Body of pancreas (tissue), 4 donors: ENCODE measurements around the gene GNPNAT1. TPM values are rescaled to one million over a fixed set of nuclear protein-coding genes. Genes with fewer than 3 reads are reported as not detected.

Source experiments
- ATAC-seq: fragments of 150-250 bp; one replicate; pipeline ENCODE4 v1.9.1; 2016
- DNase-seq, 4 donors: peaks; one replicate each; pipeline ENCODE4 v3.0.0-alpha.2; 2019
- H3K27ac ChIP-seq, 4 donors: fragments of 200-600 bp; sonication (generic); 1 replicate in 3 of 4; 2 replicates in 1 of 4; pipeline versions ENCODE4 v1.5.1 to v1.6.1; 2016 to 2019; ENCODE audit warnings: mild to moderate bottlenecking in 1 of 4, mixed read lengths in 1 of 4, moderate library complexity in 1 of 4
- H3K27me3 ChIP-seq, 2 donors: fragments of 200-600 bp; sonication (generic); one replicate each; pipeline ENCODE4 v1.6.0; 2016; ENCODE audit warnings: mild to moderate bottlenecking in 1 of 2
- H3K36me3 ChIP-seq, 2 donors: fragments of 200-600 bp; sonication (generic); replicated peaks in 1 of 2; 2 replicates each; pipeline ENCODE4 v1.5.1; 2016; ENCODE audit warnings: low read depth in 2 of 2; ENCODE audit not compliant: insufficient read depth in 1 of 2
- H3K4me1 ChIP-seq: fragments of 200-600 bp; sonication (generic); one replicate; pipeline ENCODE4 v1.6.0; 2016
- H3K4me3 ChIP-seq, 2 donors: fragments of 200-600 bp; sonication (generic); 1 replicate in 1 of 2; 2 replicates in 1 of 2; pipeline ENCODE4 v1.5.1; 2016 to 2019
- H3K9me3 ChIP-seq, 3 donors: fragments of 200-600 bp; sonication (generic); 1 replicate in 2 of 3; 2 replicates in 1 of 3; pipeline ENCODE4 v1.5.1; 2016
- POLR2A ChIP-seq, 3 donors: fragments of 450-650 bp; IDR thresholded peaks; one replicate each; pipeline ENCODE4 v1.6.1; 2016; ENCODE audit warnings: antibody characterized with exemption in 3 of 3, mild to moderate bottlenecking in 2 of 3
- WGBS, 2 donors: methylation state at CpG; one replicate each; pipeline ENCODE4 v1.1.5; 2017; 5-methylcytosine and 5-hydroxymethylcytosine counted together
- intact Hi-C: fragments of 100-400 bp; cut with DNase I; formaldehyde crosslinking; loops from one replicate; pipeline ENCODE4 v1.15.1; 2023
- total RNA-seq, 2 donors: library from RNA; depleted of rRNA; stranded (reverse); fragments of >200 nt; gene quantifications; one replicate each; pipeline ENCODE4 v1.1.0, GENCODE V29; 2016
- TF ChIP-seq, protein P1 (sequence below), 7 experiments: fragments of 450-650 bp in 4 of 7; fragments of 200-600 bp in 3 of 7; sonication (generic) in 3 of 7; IDR thresholded peaks; one replicate each; pipeline ENCODE4 v1.5.1; 2016 to 2019; ENCODE audit warnings: antibody characterized with exemption in 7 of 7

The GNPNAT1 gene
- total RNA-seq, 2 donors from 2014 or later, result 9.6 to 27.0 TPM

DNA sequence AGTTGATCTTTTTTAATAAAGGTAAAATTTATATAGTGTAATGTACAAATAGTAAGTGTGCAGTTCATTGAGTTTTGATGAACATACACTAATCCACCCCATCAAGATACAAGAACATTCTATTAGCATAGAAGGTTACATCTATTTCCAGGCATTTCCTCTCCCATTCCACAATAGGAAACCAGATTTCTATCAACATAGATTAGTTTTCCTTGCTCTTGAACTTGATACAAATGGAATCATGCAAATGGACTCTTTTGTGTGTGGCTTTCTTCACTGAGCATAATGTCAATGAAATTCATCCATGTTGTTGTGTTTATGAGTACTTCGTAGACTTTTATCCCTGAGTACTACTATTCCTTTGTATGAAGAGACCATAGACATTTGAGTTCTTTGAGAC is 50.7 kb downstream of the GNPNAT1 start:
- Histone ChIP-seq H3K36me3 (peaks cover 0 to 3% of the 10 kb centered on the region in 2 donors), H3K27me3 (no peaks in the 10 kb centered on the region), H3K4me1 (peaks cover 22% of the 10 kb centered on the region), H3K27ac (no peak overlapping the region), H3K4me3 (no peak overlapping the region), H3K9me3 (no peaks in the 10 kb centered on the region)
- TF ChIP-seq, protein P1, sequence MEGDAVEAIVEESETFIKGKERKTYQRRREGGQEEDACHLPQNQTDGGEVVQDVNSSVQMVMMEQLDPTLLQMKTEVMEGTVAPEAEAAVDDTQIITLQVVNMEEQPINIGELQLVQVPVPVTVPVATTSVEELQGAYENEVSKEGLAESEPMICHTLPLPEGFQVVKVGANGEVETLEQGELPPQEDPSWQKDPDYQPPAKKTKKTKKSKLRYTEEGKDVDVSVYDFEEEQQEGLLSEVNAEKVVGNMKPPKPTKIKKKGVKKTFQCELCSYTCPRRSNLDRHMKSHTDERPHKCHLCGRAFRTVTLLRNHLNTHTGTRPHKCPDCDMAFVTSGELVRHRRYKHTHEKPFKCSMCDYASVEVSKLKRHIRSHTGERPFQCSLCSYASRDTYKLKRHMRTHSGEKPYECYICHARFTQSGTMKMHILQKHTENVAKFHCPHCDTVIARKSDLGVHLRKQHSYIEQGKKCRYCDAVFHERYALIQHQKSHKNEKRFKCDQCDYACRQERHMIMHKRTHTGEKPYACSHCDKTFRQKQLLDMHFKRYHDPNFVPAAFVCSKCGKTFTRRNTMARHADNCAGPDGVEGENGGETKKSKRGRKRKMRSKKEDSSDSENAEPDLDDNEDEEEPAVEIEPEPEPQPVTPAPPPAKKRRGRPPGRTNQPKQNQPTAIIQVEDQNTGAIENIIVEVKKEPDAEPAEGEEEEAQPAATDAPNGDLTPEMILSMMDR (IDR thresholded peaks at IDR 0.05), result no peak
- DNase-seq, result no peak
- no peak for ATAC-seq
- 95 to 100% methylated on average over 1 of the region's 1 CpG for WGBS, 2 donors
- intact Hi-C loops, result no loop called here

DNA sequence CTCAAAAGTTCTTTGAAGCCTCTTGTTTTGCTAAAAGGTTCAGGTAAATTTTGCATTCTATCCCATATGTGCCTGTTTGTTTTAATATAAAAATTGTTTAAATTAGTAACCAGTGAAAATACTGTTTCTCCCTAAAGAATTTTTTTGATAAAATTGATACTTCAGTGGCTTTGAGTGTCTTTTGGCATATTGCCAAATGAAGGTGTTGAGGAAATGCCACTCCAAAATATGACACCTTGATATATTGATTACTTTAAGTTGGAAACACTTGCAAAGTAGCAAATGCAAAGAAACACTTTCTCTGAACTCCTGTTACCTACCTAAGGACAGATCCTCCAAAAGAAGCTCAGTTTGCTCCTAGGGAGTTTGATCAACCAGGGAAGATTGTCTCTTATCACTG is 53.0 kb downstream of the GNPNAT1 start:
- DNase-seq (no peak), ATAC-seq (no peak)
- Histone ChIP-seq H3K27me3 (no peaks in the 10 kb centered on the region), H3K36me3 (no peaks in the 10 kb centered on the region), H3K4me3 (no peak overlapping the region), H3K9me3 (no peaks in the 10 kb centered on the region), H3K27ac (no peak overlapping the region), H3K4me1 (peaks cover 31% of the 10 kb centered on the region)
- TF ChIP-seq, protein P1 (IDR thresholded peaks at IDR 0.05), result no peak
- no peak for TF ChIP-seq POLR2A (IDR thresholded peaks at IDR 0.05)
- intact Hi-C loops, result no loop called here

DNA sequence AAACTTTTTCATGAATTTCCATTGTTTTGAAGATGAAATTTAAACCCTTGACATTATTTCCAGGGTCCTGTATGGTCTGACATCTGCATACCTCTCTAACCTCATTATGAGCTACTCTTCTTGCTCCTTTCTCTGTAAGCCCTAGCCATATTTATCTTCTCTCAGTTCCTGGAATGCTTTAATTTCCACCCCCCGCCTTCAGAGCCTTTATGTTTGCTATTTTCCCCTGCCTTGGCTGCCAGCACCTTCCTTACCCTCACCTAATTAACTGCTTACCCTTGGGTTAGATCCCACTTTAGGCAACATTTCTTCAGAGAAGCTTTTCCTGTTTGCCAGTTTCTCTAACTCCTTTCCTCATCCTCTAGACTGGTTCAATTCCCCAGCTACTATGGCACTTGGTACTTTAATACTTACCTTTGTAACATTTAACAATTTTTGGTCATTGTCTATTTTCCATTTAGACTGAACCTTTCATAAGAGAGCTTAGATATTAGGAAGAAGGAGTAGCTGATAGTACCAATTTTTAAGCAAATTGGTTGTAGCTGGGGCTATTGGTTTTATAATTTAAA is 55.4 kb downstream of the GNPNAT1 start:
- 5 to 22% methylated on average over 1 of the region's 1 CpG for WGBS, 2 donors

DNA sequence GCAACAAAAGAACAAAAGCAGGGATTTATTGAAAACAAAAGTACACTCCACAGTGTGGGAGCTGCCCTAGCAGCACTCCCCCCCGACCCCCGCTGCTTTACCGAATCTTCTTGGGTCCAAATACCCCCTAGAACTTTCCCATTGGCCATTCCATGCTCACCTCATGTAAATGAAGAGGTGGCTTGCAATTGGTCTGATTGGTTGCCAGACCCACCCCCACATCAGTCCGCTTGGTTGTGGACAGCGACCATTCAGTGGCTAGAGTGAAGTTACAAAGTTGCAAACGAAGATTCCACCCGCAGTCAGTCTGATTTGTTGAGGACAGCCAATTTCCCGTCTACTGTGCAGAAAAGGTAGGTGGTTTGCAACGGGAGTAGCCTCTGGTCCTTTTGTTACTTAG is 57.6 kb downstream of the GNPNAT1 start:
- Histone ChIP-seq H3K4me1 (peaks cover 41% of the 10 kb centered on the region), H3K27me3 (no peaks in the 10 kb centered on the region), H3K27ac (no peak overlapping the region), H3K9me3 (no peaks in the 10 kb centered on the region), H3K36me3 (no peaks in the 10 kb centered on the region), H3K4me3 (no peak overlapping the region)
- intact Hi-C loops, result no loop called here
- TF ChIP-seq POLR2A (IDR thresholded peaks at IDR 0.05), result no peak
- TF ChIP-seq, protein P1 (IDR thresholded peaks at IDR 0.05), result no peak
- DNase-seq, result no peak
- WGBS, 2 donors, result 97 to 98% methylated on average over 9 of the region's 9 CpGs
- ATAC-seq, result no peak

More for the DNA sequence above, 55.4 kb downstream of the GNPNAT1 start:
- no peaks in the 10 kb centered on the region for H3K27me3 ChIP-seq
- H3K27ac ChIP-seq, result peak overlapping the region in 2 of 4 donors; percentile 45 to 64
- TF ChIP-seq, protein P1 (IDR thresholded peaks at IDR 0.05), result no peak
- TF ChIP-seq POLR2A (IDR thresholded peaks at IDR 0.05), result no peak
- H3K9me3 ChIP-seq, result no peaks in the 10 kb centered on the region
- intact Hi-C loops, result no loop called here
- ATAC-seq, result no peak
- peaks cover 43% of the 10 kb centered on the region for H3K4me1 ChIP-seq
- DNase-seq, result no peak
- no peaks in the 10 kb centered on the region for H3K36me3 ChIP-seq
- no peak overlapping the region for H3K4me3 ChIP-seq

DNA sequence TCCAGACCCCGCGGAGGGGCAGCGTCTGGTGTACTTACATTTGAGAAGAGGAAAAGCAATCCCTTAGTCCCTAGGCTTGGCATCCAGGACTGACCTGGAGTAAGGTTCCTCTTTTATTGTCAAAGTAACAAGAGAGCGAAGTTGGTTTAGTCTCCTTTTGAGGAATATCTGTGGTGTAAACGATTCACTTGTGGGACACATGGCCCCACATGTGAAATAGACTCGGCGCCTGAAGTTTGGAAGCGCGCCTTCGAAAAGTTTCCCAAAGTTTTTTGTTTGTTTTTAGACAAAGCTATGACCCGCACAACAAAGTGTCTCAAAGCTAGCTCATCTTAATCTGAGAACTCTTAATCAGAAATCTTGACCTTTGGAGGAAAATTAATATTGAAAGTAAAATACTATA is 60.7 kb downstream of the GNPNAT1 start:
- Histone ChIP-seq H3K27ac (peak overlapping the region; percentile 76 to 91 (median 83)), H3K27me3 (no peaks in the 10 kb centered on the region), H3K4me3 (peak overlapping the region; percentile 64 to 91), H3K4me1 (peaks cover 21% of the 10 kb centered on the region), H3K9me3 (no peaks in the 10 kb centered on the region), H3K36me3 (peaks cover 0 to 3% of the 10 kb centered on the region in 2 donors)
- ATAC-seq (no peak), DNase-seq (peak in 1 of 4 donors; percentile 28)
- TF ChIP-seq, protein P1 (IDR thresholded peaks at IDR 0.05), result no peak
- no peak for TF ChIP-seq POLR2A (IDR thresholded peaks at IDR 0.05)
- WGBS, 2 donors, result 0 to 1% methylated on average over 8 to 11 of the region's 11 CpGs
- intact Hi-C loops, result no loop called here
